K562 (cell line): ENCODE results near the gene ZNF319. TPM values are rescaled to one million over a fixed set of nuclear protein-coding genes. Genes with fewer than 3 reads are reported as not detected.
A peak's percentile ranks its signal among the peaks of the same experiment; 100 is the strongest.

Experiments
- HCFC1 ChIP-seq: IDR thresholded peaks from 2 replicates; pipeline ENCODE4 v1.6.1; 2012; ENCODE audit warnings: low read depth, low read length, improper control_type of control experiment
- HDGF ChIP-seq: fragments of 450-650 bp; IDR thresholded peaks from 2 replicates; pipeline ENCODE4 v1.6.1; 2016
- KDM2B ChIP-seq: fragments of 250-450 bp; sonication (Bioruptor Pico); IDR thresholded peaks from 2 replicates; pipeline ENCODE4 v1.8.0; 2021; ENCODE audit warnings: mild to moderate bottlenecking, moderate library complexity
- KDM4B ChIP-seq, 2 experiments: fragments of 450-650 bp in 1 of 2; sonication (generic) in 1 of 2; IDR thresholded peaks; 2 replicates each; pipeline ENCODE4 v1.6.1; 2016 to 2017; ENCODE audit warnings: borderline replicate concordance in 2 of 2, antibody characterized with exemption in 1 of 2, low read depth in 1 of 2, mild to moderate bottlenecking in 1 of 2
- KLF1 ChIP-seq: fragments of 450-650 bp; IDR thresholded peaks from 2 replicates; pipeline ENCODE4 v1.6.1; 2016; ENCODE audit warnings: missing genetic modification characterization, missing compliant biosample characterization
- NR1H2 ChIP-seq: sonication (generic); formaldehyde crosslinking; IDR thresholded peaks from 2 replicates; pipeline ENCODE4 v1.4.0; 2020; ENCODE audit warnings: mild to moderate bottlenecking, missing genetic modification reagents
- RBM34 ChIP-seq: fragments of 200-400 bp; formaldehyde crosslinking; IDR thresholded peaks from 2 replicates; pipeline ENCODE4 v1.6.1; 2018; ENCODE audit warnings: low read length, borderline replicate concordance; ENCODE audit not compliant: insufficient read depth
- SMAD2 ChIP-seq: fragments of 150-350 bp; IDR thresholded peaks from 2 replicates; pipeline ENCODE4 v1.6.1; 2014; ENCODE audit warnings: low read depth, mild to moderate bottlenecking, low read length
- THAP12 ChIP-seq: fragments of 250-450 bp; sonication (Bioruptor Pico); IDR thresholded peaks from 2 replicates; pipeline ENCODE4 v1.9.0; 2021; ENCODE audit warnings: mild to moderate bottlenecking, inconsistent platforms
- TRIM28 ChIP-seq: fragments of 450-650 bp; IDR thresholded peaks from 2 replicates; pipeline ENCODE4 v1.6.1; 2017
- ZBTB49 ChIP-seq: sonication (generic); formaldehyde crosslinking; IDR thresholded peaks from 2 replicates; pipeline ENCODE4 v1.8.0; 2022; ENCODE audit warnings: missing genetic modification reagents, mild to moderate bottlenecking, borderline replicate concordance
- ZNF3 ChIP-seq: fragments of 250-450 bp; sonication (Bioruptor Pico); IDR thresholded peaks from 2 replicates; pipeline ENCODE4 v1.5.0; 2021; ENCODE audit warnings: mild to moderate bottlenecking, moderate library complexity
- ZNF318 ChIP-seq, 2 experiments: fragments of 450-650 bp; IDR thresholded peaks; 2 replicates each; pipeline ENCODE4 v1.6.1; 2016; ENCODE audit warnings: mild to moderate bottlenecking in 2 of 2, borderline replicate concordance in 1 of 2, low read depth in 1 of 2, moderate library complexity in 1 of 2
- ZNF717 ChIP-seq: fragments of 250-450 bp; sonication (Bioruptor Pico); IDR thresholded peaks from 2 replicates; pipeline ENCODE4 v1.5.0; 2021
- polyA plus RNA-seq, 8 experiments: library from polyadenylated mRNA; depleted of rRNA in 4 of 8; stranded (reverse) in 5 of 8; unstranded in 3 of 8; fragments of >200 nt; fragmentation: Nextera tagmentation in 2 of 8; fragmentation: Illumina TruSeq in 1 of 8; extraction: Ambion mirVana in 2 of 8; extraction: Trizol in 1 of 8; gene quantifications; 2 replicates each; pipeline versions ENCODE4 v1.2.1 to v1.2.3, GENCODE V29; 2011 to 2014; ENCODE audit warnings: inconsistent platforms in 1 of 8, missing spikeins in 1 of 8
- total RNA-seq, 7 experiments: library from RNA; depleted of rRNA in 6 of 7; stranded (reverse); fragments of >200 nt in 6 of 7; fragmentation: Illumina TruSeq in 2 of 7; extraction: Trizol in 2 of 7; gene quantifications; 2 replicates each; pipeline versions ENCODE4 v1.2.1 to v1.2.3, GENCODE V29; 2011 to 2021; ENCODE audit warnings: low replicate concordance in 1 of 7

The ZNF319 gene
- total and polyA plus RNA-seq, 9 of the 15 experiments (the other 6 are each of a cell fraction or from before 2014, with no cell fraction given): 0.20 to 5.7 (median 1.4) TPM

GRCh38 chr16:58020628-58021521, 20.4 kb upstream of the ZNF319 start (continued):
- TF ChIP-seq ZNF318 (IDR thresholded peaks at IDR 0.05; ENCODE audit: borderline replicate concordance in 1 of 2, low read depth in 1 of 2): no peak
- no peak for TF ChIP-seq KLF1 (tag)
- no peak for TF ChIP-seq ZNF717 (CRISPR knock-in tag)
- TF ChIP-seq HDGF: peak; percentile 88; the same call in 1 of the 2 replicates
- TF ChIP-seq KDM2B (CRISPR knock-in tag): no peak
- TF ChIP-seq ZBTB49 (CRISPR knock-in tag): no peak
- no peak for TF ChIP-seq NR1H2 (CRISPR knock-in tag)
- TF ChIP-seq ZNF3 (CRISPR knock-in tag): no peak
- no peak for TF ChIP-seq TRIM28
- TF ChIP-seq RBM34: no peak
- TF ChIP-seq KDM4B (IDR thresholded peaks at IDR 0.05; ENCODE audit: borderline replicate concordance in 2 of 2, low read depth in 1 of 2): no peak
- no peak for TF ChIP-seq THAP12 (CRISPR knock-in tag)
- TF ChIP-seq HCFC1: 0 out of 2 replicates have a peak, but pooled peaks have one; percentile 16
- no peak for TF ChIP-seq SMAD2
